Measurements from ENCODE around the gene CFAP74. TPM values are rescaled to one million over a fixed set of nuclear protein-coding genes. Genes with fewer than 3 reads are reported as not detected.

The CFAP74 gene
- total and polyA plus RNA-seq, 2 of the 4 experiments (the other 2 are of a cell fraction), result not detected

DNA sequence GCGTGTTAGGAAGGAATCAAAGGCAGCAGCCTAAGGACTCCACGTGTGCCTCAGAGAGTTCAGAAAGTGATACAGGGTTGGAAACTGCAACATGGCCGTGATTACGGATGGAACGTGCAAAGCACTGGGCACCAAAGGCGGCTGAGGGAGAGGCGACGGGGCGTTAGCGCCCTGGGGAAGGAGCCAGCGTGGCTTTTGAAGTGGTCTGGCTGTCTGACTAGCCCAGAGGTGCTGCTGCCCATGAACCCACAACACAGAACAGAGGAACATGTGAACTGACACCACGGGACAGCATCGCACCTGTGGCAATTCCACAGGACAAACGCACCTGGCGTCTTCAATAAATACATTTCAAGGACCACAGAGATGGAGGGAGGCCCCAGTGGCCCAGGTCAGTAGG, 66.5 kb downstream of the CFAP74 start:
- BruUV-seq (replicated peaks), result no TSS peak
- POLR2A ChIA-PET (ENCODE audit: unreplicated experiment), result no interaction called here
- in situ Hi-C loops (cut with MboI; ENCODE audit: low sequenced_read_pairs) (no loop called here), dilution Hi-C loops (cut with HindIII; ENCODE audit: low sequenced_read_pairs, unreplicated experiment) (no loop called here), intact Hi-C loops (cut with micrococcal nuclease) (no loop called here)
- no peaks in the 10 kb centered on the region for H3K4me1 ChIP-seq (ENCODE audit: control insufficient read depth, insufficient read depth, low read length)
- H2AK5ac ChIP-seq (ENCODE audit: low read depth, low read length), result no peak overlapping the region
- H3K27me3 ChIP-seq (ENCODE audit: control insufficient read depth, insufficient read depth, low read length), result peaks cover 13% of the 10 kb centered on the region
- H4K91ac ChIP-seq (ENCODE audit: insufficient read depth, low read depth, low read length), result no peak overlapping the region
- WGBS, 2 experiments (ENCODE audit: extremely low coverage in 2 of 2, insufficient read length in 1 of 2), result 56% methylated on average over 9 of the region's 15 CpGs; no CpG with 5 or more reads in 1 of the 2 experiments
- H3K4me2 ChIP-seq (ENCODE audit: low read depth, low read length), result no peak overlapping the region
- no peak overlapping the region for H3K23ac ChIP-seq (ENCODE audit: low read depth, low read length)
- no peak overlapping the region for H3K4me3 ChIP-seq (ENCODE audit: insufficient read depth, low read depth, low read length)
- H2BK15ac ChIP-seq (ENCODE audit: low read depth, low read length), result no peak overlapping the region
- no peak for ATAC-seq (ENCODE audit: low read depth)
- H3K9ac ChIP-seq (ENCODE audit: low read depth, low read length), result no peak overlapping the region
- no peak overlapping the region for H3K27ac ChIP-seq (ENCODE audit: insufficient read depth, low read length)
- H3K9me3 ChIP-seq (ENCODE audit: control insufficient read depth, insufficient read depth, low read length), result no peaks in the 10 kb centered on the region
- no peak overlapping the region for H2AK9ac ChIP-seq (replicated peaks; ENCODE audit: low read depth, low read length, poor library complexity)
- H2BK20ac ChIP-seq (ENCODE audit: low read depth, low read length), result no peak overlapping the region
- no peak overlapping the region for H2BK120ac ChIP-seq (ENCODE audit: low read depth, low read length)
- no peaks in the 10 kb centered on the region for H4K20me1 ChIP-seq (ENCODE audit: insufficient read depth, low read length)
- H3K4ac ChIP-seq (ENCODE audit: low read depth, low read length), result no peak overlapping the region
- H2AFZ ChIP-seq (replicated peaks; ENCODE audit: low read length, poor library complexity), result no peak overlapping the region
- no peak overlapping the region for H3K18ac ChIP-seq (ENCODE audit: low read depth, low read length)
- H3K36me3 ChIP-seq (ENCODE audit: control insufficient read depth, insufficient read depth, low read length), result no peaks in the 10 kb centered on the region
- no peak overlapping the region for H4K5ac ChIP-seq (ENCODE audit: low read depth, low read length)
- H3K14ac ChIP-seq (replicated peaks; ENCODE audit: low read depth, low read length), result no peak overlapping the region
- no peak for DNase-seq
- no peaks in the 10 kb centered on the region for H3K79me1 ChIP-seq (ENCODE audit: low read depth in 1 of 2, low read length in 2 of 2)
- H3K56ac ChIP-seq (ENCODE audit: extremely low read depth, insufficient read depth, low read length), result no peak overlapping the region
- TF ChIP-seq MAZ (IDR thresholded peaks at IDR 0.05; ENCODE audit: borderline replicate concordance, low read depth, low read length) (no peak), RAD21 (IDR thresholded peaks at IDR 0.05; ENCODE audit: low read length) (no peak), CTCF (conservative IDR thresholded peaks at IDR 0.05; ENCODE audit: low read depth, low read length) (no peak), CEBPB (IDR thresholded peaks at IDR 0.05; ENCODE audit: low read depth, low read length) (no peak), SMC3 (IDR thresholded peaks at IDR 0.05; ENCODE audit: low read depth, low read length) (no peak), RCOR1 (IDR thresholded peaks at IDR 0.05; ENCODE audit: insufficient replicate concordance, low read length) (no peak), BHLHE40 (IDR thresholded peaks at IDR 0.05; ENCODE audit: low read depth, low read length) (no peak), RFX5 (IDR thresholded peaks at IDR 0.05; ENCODE audit: low read depth, low read length) (no peak), CHD1 (IDR thresholded peaks at IDR 0.05; ENCODE audit: low read depth, low read length) (no peak), MAFK (IDR thresholded peaks at IDR 0.05; ENCODE audit: low read depth, low read length) (no peak), NFE2L2 (IDR thresholded peaks at IDR 0.05; ENCODE audit: low read depth, low read length) (no peak), POLR2A (IDR thresholded peaks at IDR 0.05; ENCODE audit: low read depth, low read length) (no peak), FOS (IDR thresholded peaks at IDR 0.05; ENCODE audit: low read depth, low read length) (no peak)
- TF ChIP-seq, protein P1, sequence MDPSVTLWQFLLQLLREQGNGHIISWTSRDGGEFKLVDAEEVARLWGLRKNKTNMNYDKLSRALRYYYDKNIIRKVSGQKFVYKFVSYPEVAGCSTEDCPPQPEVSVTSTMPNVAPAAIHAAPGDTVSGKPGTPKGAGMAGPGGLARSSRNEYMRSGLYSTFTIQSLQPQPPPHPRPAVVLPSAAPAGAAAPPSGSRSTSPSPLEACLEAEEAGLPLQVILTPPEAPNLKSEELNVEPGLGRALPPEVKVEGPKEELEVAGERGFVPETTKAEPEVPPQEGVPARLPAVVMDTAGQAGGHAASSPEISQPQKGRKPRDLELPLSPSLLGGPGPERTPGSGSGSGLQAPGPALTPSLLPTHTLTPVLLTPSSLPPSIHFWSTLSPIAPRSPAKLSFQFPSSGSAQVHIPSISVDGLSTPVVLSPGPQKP (IDR thresholded peaks at IDR 0.05; ENCODE audit: borderline replicate concordance, low read depth, low read length), result no peak
- no peak overlapping the region for H4K8ac ChIP-seq (ENCODE audit: low read depth in 2 of 2, low read length in 2 of 2)
- H2BK5ac ChIP-seq (ENCODE audit: low read depth, low read length, poor library complexity, severe bottlenecking), result no peak overlapping the region
- peaks cover 4% of the 10 kb centered on the region; the same call in 1 of the 2 replicates for H3K9me1 ChIP-seq (ENCODE audit: insufficient read depth, low read length)
- CTCF ChIA-PET, result no interaction called here
